NOMO-1 (cell line): ENCODE results near the gene ACP6.
"Not testable (repeated sequence)": the region's sequence is repeated elsewhere in the genome, so short reads cannot be mapped to it uniquely, and the experiment has no call there.

Source experiments
- DNase-seq, 2 experiments: peaks; one replicate each; lab custom pipeline; 2025; ENCODE audit not compliant: unreplicated experiment in 2 of 2; lab: John Stamatoyannopoulos, UW

The ACP6 gene

GRCh38 chr1:147670319-147671001 lies at the start of gene ACP6:
Gene ACP6 (minus strand): TSS chr1:147670524. CDS start chr1:147670048, 476 bp downstream.
- DNase-seq: peak; percentile 78 to 88

- DNase-seq: no peak
Observed at GRCh38 chr1:147719711-147720225, 49.4 kb upstream of the ACP6 start.

GRCh38 chr1:147719029-147719698 lies 48.8 kb upstream of the ACP6 start:
- no peak for DNase-seq

- no peak for DNase-seq
Observed at GRCh38 chr1:147717706-147718097, 47.4 kb upstream of the ACP6 start.

- no peak for DNase-seq
Observed at GRCh38 chr1:147717051-147717705, 46.9 kb upstream of the ACP6 start.

- DNase-seq: no peak
Observed at GRCh38 chr1:147712605-147713004, 42.3 kb upstream of the ACP6 start.

GRCh38 chr1:147700042-147701006 lies 30.0 kb upstream of the ACP6 start:
- DNase-seq: peak; percentile 1 to 5

GRCh38 chr1:147699686-147700041 lies 29.3 kb upstream of the ACP6 start:
- DNase-seq: no peak

GRCh38 chr1:147683163-147683763 lies 12.9 kb upstream of the ACP6 start:
- DNase-seq: no peak

GRCh38 chr1:147680608-147681235 lies 10.4 kb upstream of the ACP6 start:
- DNase-seq: not testable (repeated sequence)

GRCh38 chr1:147677681-147678080 lies 7.4 kb upstream of the ACP6 start:
- DNase-seq: not testable (repeated sequence)

GRCh38 chr1:147676311-147677085 lies 6.2 kb upstream of the ACP6 start:
- no peak for DNase-seq

- no peak for DNase-seq
Observed at GRCh38 chr1:147673816-147674215, 3.5 kb upstream of the ACP6 start.

GRCh38 chr1:147673406-147673805 lies 3.1 kb upstream of the ACP6 start:
- DNase-seq: no peak

- peak; percentile 13 to 46 for DNase-seq
Observed at GRCh38 chr1:147669469-147670318, 630 bp downstream of the ACP6 start.

- DNase-seq: no peak
Observed at GRCh38 chr1:147665521-147665920, 4.8 kb downstream of the ACP6 start.

- no peak for DNase-seq
Observed at GRCh38 chr1:147664206-147664605, 6.1 kb downstream of the ACP6 start.

GRCh38 chr1:147654511-147654910 lies 15.8 kb downstream of the ACP6 start:
- DNase-seq: no peak
